ENCODE results near the gene SIK1.

The SIK1 gene

GRCh38 chr21:43370091-43370658 lies 56.8 kb downstream of the SIK1 start:
- Histone ChIP-seq H3K4me1 (ENCODE audit: insufficient read depth, low read length) (peaks cover 16% of the 10 kb centered on the region), H3K27ac (ENCODE audit: low read depth, low read length) (no peak overlapping the region), H3K27me3 (ENCODE audit: insufficient read depth, low read length) (no peaks in the 10 kb centered on the region), H3K9me3 (ENCODE audit: insufficient read depth, low read depth, low read length) (no peaks in the 10 kb centered on the region), H3K9ac (ENCODE audit: low read depth, low read length) (no peak overlapping the region), H3K4me3 (ENCODE audit: low read length) (no peak overlapping the region), H3K36me3 (ENCODE audit: insufficient read depth, low read length) (no peaks in the 10 kb centered on the region)
- 87% methylated on average over 20 of the region's 20 CpGs for WGBS

GRCh38 chr21:43369596-43370090 lies 57.3 kb downstream of the SIK1 start:
- Histone ChIP-seq H3K9me3 (ENCODE audit: insufficient read depth, low read depth, low read length) (no peaks in the 10 kb centered on the region), H3K36me3 (ENCODE audit: insufficient read depth, low read length) (no peaks in the 10 kb centered on the region), H3K4me3 (ENCODE audit: low read length) (no peak overlapping the region), H3K27me3 (ENCODE audit: insufficient read depth, low read length) (no peaks in the 10 kb centered on the region), H3K27ac (ENCODE audit: low read depth, low read length) (no peak overlapping the region), H3K4me1 (ENCODE audit: insufficient read depth, low read length) (peaks cover 16% of the 10 kb centered on the region), H3K9ac (ENCODE audit: low read depth, low read length) (no peak overlapping the region)
- WGBS: 91% methylated on average over 18 of the region's 18 CpGs

- Histone ChIP-seq H3K27me3 (ENCODE audit: insufficient read depth, low read length) (no peaks in the 10 kb centered on the region), H3K4me1 (ENCODE audit: insufficient read depth, low read length) (peaks cover 16% of the 10 kb centered on the region), H3K36me3 (ENCODE audit: insufficient read depth, low read length) (no peaks in the 10 kb centered on the region), H3K4me3 (ENCODE audit: low read length) (no peak overlapping the region), H3K9ac (ENCODE audit: low read depth, low read length) (no peak overlapping the region), H3K9me3 (ENCODE audit: insufficient read depth, low read depth, low read length) (no peaks in the 10 kb centered on the region), H3K27ac (ENCODE audit: low read depth, low read length) (no peak overlapping the region)
- 88% methylated on average over 14 of the region's 14 CpGs for WGBS
Observed at GRCh38 chr21:43369124-43369523, 57.8 kb downstream of the SIK1 start.

GRCh38 chr21:43368685-43369084 lies 58.2 kb downstream of the SIK1 start:
- 96% methylated on average over 6 of the region's 6 CpGs for WGBS
- Histone ChIP-seq H3K4me3 (ENCODE audit: low read length) (no peak overlapping the region), H3K9me3 (ENCODE audit: insufficient read depth, low read depth, low read length) (no peaks in the 10 kb centered on the region), H3K27ac (ENCODE audit: low read depth, low read length) (no peak overlapping the region), H3K27me3 (ENCODE audit: insufficient read depth, low read length) (no peaks in the 10 kb centered on the region), H3K36me3 (ENCODE audit: insufficient read depth, low read length) (no peaks in the 10 kb centered on the region), H3K9ac (ENCODE audit: low read depth, low read length) (no peak overlapping the region), H3K4me1 (ENCODE audit: insufficient read depth, low read length) (peaks cover 16% of the 10 kb centered on the region)

- Histone ChIP-seq H3K9me3 (ENCODE audit: insufficient read depth, low read depth, low read length) (no peaks in the 10 kb centered on the region), H3K36me3 (ENCODE audit: insufficient read depth, low read length) (no peaks in the 10 kb centered on the region), H3K4me3 (ENCODE audit: low read length) (no peak overlapping the region), H3K4me1 (ENCODE audit: insufficient read depth, low read length) (peaks cover 18% of the 10 kb centered on the region), H3K9ac (ENCODE audit: low read depth, low read length) (no peak overlapping the region), H3K27me3 (ENCODE audit: insufficient read depth, low read length) (0 out of 2 replicates have a peak, but pooled peaks cover 1% of the 10 kb centered on the region), H3K27ac (ENCODE audit: low read depth, low read length) (no peak overlapping the region)
- WGBS: 90% methylated on average over 4 of the region's 4 CpGs
Observed at GRCh38 chr21:43367859-43368258, 59.1 kb downstream of the SIK1 start.

- Histone ChIP-seq H3K9me3 (ENCODE audit: insufficient read depth, low read depth, low read length) (no peaks in the 10 kb centered on the region), H3K4me1 (ENCODE audit: insufficient read depth, low read length) (peaks cover 24% of the 10 kb centered on the region), H3K4me3 (ENCODE audit: low read length) (no peak overlapping the region), H3K27me3 (ENCODE audit: insufficient read depth, low read length) (0 out of 2 replicates have a peak, but pooled peaks cover 3% of the 10 kb centered on the region), H3K27ac (ENCODE audit: low read depth, low read length) (no peak overlapping the region), H3K36me3 (ENCODE audit: insufficient read depth, low read length) (no peaks in the 10 kb centered on the region), H3K9ac (ENCODE audit: low read depth, low read length) (no peak overlapping the region)
- WGBS: 93% methylated on average over 16 of the region's 16 CpGs
Observed at GRCh38 chr21:43367296-43367695, 59.6 kb downstream of the SIK1 start.

- Histone ChIP-seq H3K9me3 (ENCODE audit: insufficient read depth, low read depth, low read length) (no peaks in the 10 kb centered on the region), H3K36me3 (ENCODE audit: insufficient read depth, low read length) (no peaks in the 10 kb centered on the region), H3K4me1 (ENCODE audit: insufficient read depth, low read length) (peaks cover 24% of the 10 kb centered on the region), H3K27me3 (ENCODE audit: insufficient read depth, low read length) (0 out of 2 replicates have a peak, but pooled peaks cover 3% of the 10 kb centered on the region), H3K4me3 (ENCODE audit: low read length) (no peak overlapping the region), H3K9ac (ENCODE audit: low read depth, low read length) (no peak overlapping the region), H3K27ac (ENCODE audit: low read depth, low read length) (no peak overlapping the region)
- 93% methylated on average over 19 of the region's 19 CpGs for WGBS
Observed at GRCh38 chr21:43366656-43367055, 60.3 kb downstream of the SIK1 start.

- no peak overlapping the region for H3K27ac ChIP-seq (ENCODE audit: low read depth, low read length)
- no peak overlapping the region for H3K4me3 ChIP-seq (ENCODE audit: low read length)
- WGBS: 92% methylated on average over 20 of the region's 20 CpGs
- H3K4me1 ChIP-seq (ENCODE audit: insufficient read depth, low read length): peaks cover 17% of the 10 kb centered on the region
- H3K36me3 ChIP-seq (ENCODE audit: insufficient read depth, low read length): no peaks in the 10 kb centered on the region
- H3K27me3 ChIP-seq (ENCODE audit: insufficient read depth, low read length): 0 out of 2 replicates have a peak, but pooled peaks cover 3% of the 10 kb centered on the region
- H3K9ac ChIP-seq (ENCODE audit: low read depth, low read length): no peak overlapping the region
- H3K9me3 ChIP-seq (ENCODE audit: insufficient read depth, low read depth, low read length): no peaks in the 10 kb centered on the region
Observed at GRCh38 chr21:43365611-43366426, 61.1 kb downstream of the SIK1 start.

- Histone ChIP-seq H3K4me3 (ENCODE audit: low read length) (no peak overlapping the region), H3K36me3 (ENCODE audit: insufficient read depth, low read length) (no peaks in the 10 kb centered on the region), H3K9ac (ENCODE audit: low read depth, low read length) (no peak overlapping the region), H3K4me1 (ENCODE audit: insufficient read depth, low read length) (peaks cover 10% of the 10 kb centered on the region; the same call in 1 of the 2 replicates), H3K27me3 (ENCODE audit: insufficient read depth, low read length) (0 out of 2 replicates have a peak, but pooled peaks cover 3% of the 10 kb centered on the region), H3K27ac (ENCODE audit: low read depth, low read length) (no peak overlapping the region), H3K9me3 (ENCODE audit: insufficient read depth, low read depth, low read length) (no peaks in the 10 kb centered on the region)
- WGBS: 95% methylated on average over 18 of the region's 18 CpGs
Observed at GRCh38 chr21:43364851-43365424, 62.0 kb downstream of the SIK1 start.
